ENCODE data around the gene ULK4.

DNA sequence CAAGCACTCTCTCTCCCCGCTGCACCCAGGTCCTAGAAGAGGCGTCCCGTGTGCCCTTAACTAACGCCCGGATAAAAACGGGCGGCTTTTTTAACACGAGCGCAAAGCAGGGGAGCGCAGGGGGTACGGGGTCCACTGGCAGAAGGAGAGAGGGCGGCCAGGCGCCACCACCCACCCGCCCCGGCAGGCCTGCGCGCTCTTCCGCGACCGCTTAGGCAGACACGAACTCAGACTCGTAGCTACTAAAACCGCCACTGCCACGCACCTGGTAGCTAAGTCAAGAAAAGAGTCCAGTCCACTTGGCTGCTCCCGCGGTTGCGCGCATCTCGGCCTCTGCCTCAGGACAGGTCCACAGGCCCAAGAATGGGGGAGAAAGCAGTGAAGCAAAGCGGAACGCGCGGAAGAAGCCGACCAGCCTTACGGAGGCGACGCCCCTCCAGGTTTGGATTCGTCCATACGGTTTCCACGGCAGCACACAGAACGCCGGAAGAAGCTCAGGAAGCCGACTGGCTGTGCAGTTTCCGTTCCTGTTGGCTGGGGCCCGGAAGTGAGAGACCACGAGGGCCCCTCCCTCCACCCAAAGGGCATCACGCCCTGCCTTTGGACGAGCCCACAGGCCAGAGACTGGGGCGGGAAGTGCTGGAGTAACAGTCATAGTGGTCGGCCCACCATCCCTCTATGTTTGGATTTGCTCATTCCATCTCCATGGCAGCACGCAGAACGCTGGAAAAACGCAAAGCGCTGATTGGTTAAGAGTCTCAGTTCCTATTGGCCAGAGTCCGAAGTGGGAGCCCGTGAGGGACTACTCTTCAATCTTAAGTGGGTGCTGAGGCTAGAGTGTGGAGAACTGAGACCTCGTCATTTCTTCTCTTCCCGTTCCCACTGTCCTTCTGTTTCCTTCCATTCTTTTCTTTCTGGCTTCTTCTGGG, at the start of gene ULK4:
- TF ChIP-seq, protein P1, sequence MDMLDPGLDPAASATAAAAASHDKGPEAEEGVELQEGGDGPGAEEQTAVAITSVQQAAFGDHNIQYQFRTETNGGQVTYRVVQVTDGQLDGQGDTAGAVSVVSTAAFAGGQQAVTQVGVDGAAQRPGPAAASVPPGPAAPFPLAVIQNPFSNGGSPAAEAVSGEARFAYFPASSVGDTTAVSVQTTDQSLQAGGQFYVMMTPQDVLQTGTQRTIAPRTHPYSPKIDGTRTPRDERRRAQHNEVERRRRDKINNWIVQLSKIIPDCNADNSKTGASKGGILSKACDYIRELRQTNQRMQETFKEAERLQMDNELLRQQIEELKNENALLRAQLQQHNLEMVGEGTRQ (IDR thresholded peaks at IDR 0.05; ENCODE audit: low read depth, low read length) = peak; percentile 89
- TF ChIP-seq POLR2A (IDR thresholded peaks at IDR 0.05; ENCODE audit: low read depth, low read length) (peak; percentile 74; the same call in 1 of the 2 replicates), BHLHE40 (IDR thresholded peaks at IDR 0.05; ENCODE audit: low read depth, low read length) (peak; percentile 99), FOS (IDR thresholded peaks at IDR 0.05; ENCODE audit: low read depth, low read length) (peak; percentile 29; the same call in 1 of the 2 replicates), CHD1 (IDR thresholded peaks at IDR 0.05; ENCODE audit: low read depth, low read length) (peak; percentile 100; the same call in 1 of the 2 replicates), RAD21 (IDR thresholded peaks at IDR 0.05; ENCODE audit: low read length) (no peak), MAFK (IDR thresholded peaks at IDR 0.05; ENCODE audit: low read depth, low read length) (no peak), CEBPB (IDR thresholded peaks at IDR 0.05; ENCODE audit: low read depth, low read length) (peak; percentile 31; the same call in 1 of the 2 replicates), SMC3 (IDR thresholded peaks at IDR 0.05; ENCODE audit: low read depth, low read length) (no peak), MXI1 (IDR thresholded peaks at IDR 0.05; ENCODE audit: borderline replicate concordance, low read depth, low read length) (peak; percentile 92; the same call in 1 of the 2 replicates), RFX5 (IDR thresholded peaks at IDR 0.05; ENCODE audit: low read depth, low read length) (no peak)
- TF ChIP-seq, protein P2, sequence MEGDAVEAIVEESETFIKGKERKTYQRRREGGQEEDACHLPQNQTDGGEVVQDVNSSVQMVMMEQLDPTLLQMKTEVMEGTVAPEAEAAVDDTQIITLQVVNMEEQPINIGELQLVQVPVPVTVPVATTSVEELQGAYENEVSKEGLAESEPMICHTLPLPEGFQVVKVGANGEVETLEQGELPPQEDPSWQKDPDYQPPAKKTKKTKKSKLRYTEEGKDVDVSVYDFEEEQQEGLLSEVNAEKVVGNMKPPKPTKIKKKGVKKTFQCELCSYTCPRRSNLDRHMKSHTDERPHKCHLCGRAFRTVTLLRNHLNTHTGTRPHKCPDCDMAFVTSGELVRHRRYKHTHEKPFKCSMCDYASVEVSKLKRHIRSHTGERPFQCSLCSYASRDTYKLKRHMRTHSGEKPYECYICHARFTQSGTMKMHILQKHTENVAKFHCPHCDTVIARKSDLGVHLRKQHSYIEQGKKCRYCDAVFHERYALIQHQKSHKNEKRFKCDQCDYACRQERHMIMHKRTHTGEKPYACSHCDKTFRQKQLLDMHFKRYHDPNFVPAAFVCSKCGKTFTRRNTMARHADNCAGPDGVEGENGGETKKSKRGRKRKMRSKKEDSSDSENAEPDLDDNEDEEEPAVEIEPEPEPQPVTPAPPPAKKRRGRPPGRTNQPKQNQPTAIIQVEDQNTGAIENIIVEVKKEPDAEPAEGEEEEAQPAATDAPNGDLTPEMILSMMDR (conservative IDR thresholded peaks at IDR 0.05; ENCODE audit: low read depth, low read length) = no peak
- TF ChIP-seq, protein P3, sequence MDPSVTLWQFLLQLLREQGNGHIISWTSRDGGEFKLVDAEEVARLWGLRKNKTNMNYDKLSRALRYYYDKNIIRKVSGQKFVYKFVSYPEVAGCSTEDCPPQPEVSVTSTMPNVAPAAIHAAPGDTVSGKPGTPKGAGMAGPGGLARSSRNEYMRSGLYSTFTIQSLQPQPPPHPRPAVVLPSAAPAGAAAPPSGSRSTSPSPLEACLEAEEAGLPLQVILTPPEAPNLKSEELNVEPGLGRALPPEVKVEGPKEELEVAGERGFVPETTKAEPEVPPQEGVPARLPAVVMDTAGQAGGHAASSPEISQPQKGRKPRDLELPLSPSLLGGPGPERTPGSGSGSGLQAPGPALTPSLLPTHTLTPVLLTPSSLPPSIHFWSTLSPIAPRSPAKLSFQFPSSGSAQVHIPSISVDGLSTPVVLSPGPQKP (IDR thresholded peaks at IDR 0.05; ENCODE audit: borderline replicate concordance, low read depth, low read length) = 0 out of 2 replicates have a peak, but pooled peaks have one; percentile 57
